ENCODE data around the gene U2AF1L4. TPM values are rescaled to one million over a fixed set of nuclear protein-coding genes. Genes with fewer than 3 reads are reported as not detected.
A peak's percentile ranks its signal among the peaks of the same experiment; 100 is the strongest.

Gene U2AF1L4
- total RNA-seq, 1 donor from 2014 or later, result 19.4 TPM

DNA sequence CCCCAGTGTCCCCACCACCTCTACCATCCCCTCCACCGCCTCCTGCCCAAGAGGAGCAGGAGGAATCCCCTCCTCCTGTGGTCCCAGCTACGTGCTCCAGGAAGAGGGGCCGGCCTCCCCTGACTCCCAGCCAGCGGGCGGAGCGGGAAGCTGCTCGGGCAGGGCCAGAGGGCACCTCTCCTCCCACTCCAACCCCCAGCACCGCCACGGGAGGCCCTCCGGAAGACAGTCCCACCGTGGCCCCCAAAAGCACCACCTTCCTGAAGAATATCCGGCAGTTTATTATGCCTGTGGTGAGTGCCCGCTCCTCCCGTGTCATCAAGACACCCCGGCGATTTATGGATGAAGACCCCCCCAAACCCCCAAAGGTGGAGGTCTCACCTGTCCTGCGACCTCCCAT is 24.6 kb downstream of the U2AF1L4 start:
- H3K36me3 Mint-ChIP-seq (ENCODE audit: low read depth), result peaks cover 2% of the 10 kb centered on the region
- H3K4me3 Mint-ChIP-seq, result no peak overlapping the region
- no peak overlapping the region for H3K27ac Mint-ChIP-seq (ENCODE audit: unreplicated experiment)
- H3K9me3 Mint-ChIP-seq, result no peaks in the 10 kb centered on the region
- no peak for DNase-seq (ENCODE audit: low read depth, low spot score)
- H3K4me1 Mint-ChIP-seq, result peaks cover 27% of the 10 kb centered on the region
- TF ChIP-seq, protein P1, sequence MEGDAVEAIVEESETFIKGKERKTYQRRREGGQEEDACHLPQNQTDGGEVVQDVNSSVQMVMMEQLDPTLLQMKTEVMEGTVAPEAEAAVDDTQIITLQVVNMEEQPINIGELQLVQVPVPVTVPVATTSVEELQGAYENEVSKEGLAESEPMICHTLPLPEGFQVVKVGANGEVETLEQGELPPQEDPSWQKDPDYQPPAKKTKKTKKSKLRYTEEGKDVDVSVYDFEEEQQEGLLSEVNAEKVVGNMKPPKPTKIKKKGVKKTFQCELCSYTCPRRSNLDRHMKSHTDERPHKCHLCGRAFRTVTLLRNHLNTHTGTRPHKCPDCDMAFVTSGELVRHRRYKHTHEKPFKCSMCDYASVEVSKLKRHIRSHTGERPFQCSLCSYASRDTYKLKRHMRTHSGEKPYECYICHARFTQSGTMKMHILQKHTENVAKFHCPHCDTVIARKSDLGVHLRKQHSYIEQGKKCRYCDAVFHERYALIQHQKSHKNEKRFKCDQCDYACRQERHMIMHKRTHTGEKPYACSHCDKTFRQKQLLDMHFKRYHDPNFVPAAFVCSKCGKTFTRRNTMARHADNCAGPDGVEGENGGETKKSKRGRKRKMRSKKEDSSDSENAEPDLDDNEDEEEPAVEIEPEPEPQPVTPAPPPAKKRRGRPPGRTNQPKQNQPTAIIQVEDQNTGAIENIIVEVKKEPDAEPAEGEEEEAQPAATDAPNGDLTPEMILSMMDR (conservative IDR thresholded peaks at IDR 0.05), result no peak
- H3K27me3 Mint-ChIP-seq (ENCODE audit: low read depth), result no peaks in the 10 kb centered on the region

DNA sequence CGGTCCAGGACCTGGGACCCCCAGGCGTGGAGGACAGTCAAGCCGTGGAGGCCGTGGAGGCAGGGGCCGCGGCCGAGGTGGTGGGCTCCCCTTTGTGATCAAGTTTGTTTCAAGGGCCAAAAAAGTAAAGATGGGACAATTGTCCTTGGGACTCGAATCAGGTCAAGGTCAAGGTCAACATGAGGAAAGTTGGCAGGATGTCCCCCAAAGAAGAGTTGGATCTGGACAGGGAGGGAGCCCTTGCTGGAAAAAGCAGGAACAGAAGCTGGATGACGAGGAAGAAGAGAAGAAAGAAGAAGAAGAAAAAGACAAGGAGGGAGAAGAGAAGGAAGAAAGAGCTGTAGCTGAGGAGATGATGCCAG is 25.1 kb downstream of the U2AF1L4 start:
- DNase-seq (ENCODE audit: low read depth, low spot score), result no peak
- H3K36me3 Mint-ChIP-seq (ENCODE audit: low read depth), result peaks cover 2% of the 10 kb centered on the region
- peak overlapping the region; percentile 79 for H3K4me3 Mint-ChIP-seq
- H3K27ac Mint-ChIP-seq (ENCODE audit: unreplicated experiment), result no peak overlapping the region
- TF ChIP-seq, protein P1 (conservative IDR thresholded peaks at IDR 0.05), result no peak
- H3K9me3 Mint-ChIP-seq, result no peaks in the 10 kb centered on the region
- no peaks in the 10 kb centered on the region for H3K27me3 Mint-ChIP-seq (ENCODE audit: low read depth)
- H3K4me1 Mint-ChIP-seq, result peaks cover 27% of the 10 kb centered on the region

DNA sequence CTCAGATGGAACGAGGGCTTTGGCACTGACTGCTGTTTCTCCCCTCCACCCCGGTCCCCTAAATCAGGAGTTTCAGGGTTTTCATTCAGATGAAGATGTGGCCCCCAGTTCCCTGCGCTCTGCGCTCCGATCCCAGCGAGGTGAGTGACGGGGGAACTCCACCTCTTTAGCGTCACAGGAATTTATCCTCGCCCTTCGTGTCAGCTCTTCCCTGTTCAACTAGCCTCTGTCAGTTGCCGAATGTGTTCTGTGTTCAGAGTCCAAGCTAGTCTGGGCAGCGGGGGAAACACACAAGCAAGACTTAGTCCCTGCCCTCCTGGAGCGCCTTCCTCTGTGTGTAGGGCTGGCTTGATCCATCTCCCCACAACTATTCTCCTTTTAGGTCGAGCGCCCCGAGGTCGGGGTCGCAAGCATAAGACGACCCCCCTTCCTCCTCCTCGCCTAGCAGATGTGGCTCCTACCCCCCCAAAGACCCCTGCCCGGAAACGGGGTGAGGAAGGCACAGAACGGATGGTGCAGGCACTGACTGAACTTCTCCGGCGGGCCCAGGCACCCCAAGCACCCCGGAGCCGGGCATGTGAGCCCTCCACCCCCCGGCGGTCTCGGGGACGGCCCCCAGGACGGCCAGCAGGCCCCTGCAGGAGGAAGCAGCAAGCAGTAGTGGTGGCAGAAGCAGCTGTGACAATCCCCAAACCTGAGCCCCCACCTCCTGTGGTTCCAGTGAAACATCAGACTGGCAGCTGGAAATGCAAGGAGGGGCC is 25.6 kb downstream of the U2AF1L4 start:
- Mint-ChIP-seq H3K4me3 (peak overlapping the region; percentile 95), H3K36me3 (ENCODE audit: low read depth) (peaks cover 2% of the 10 kb centered on the region), H3K27me3 (ENCODE audit: low read depth) (no peaks in the 10 kb centered on the region), H3K27ac (ENCODE audit: unreplicated experiment) (peak overlapping the region; percentile 67), H3K9me3 (no peaks in the 10 kb centered on the region), H3K4me1 (peaks cover 32% of the 10 kb centered on the region)
- TF ChIP-seq, protein P1 (conservative IDR thresholded peaks at IDR 0.05), result no peak
- DNase-seq (ENCODE audit: low read depth, low spot score), result no peak

DNA sequence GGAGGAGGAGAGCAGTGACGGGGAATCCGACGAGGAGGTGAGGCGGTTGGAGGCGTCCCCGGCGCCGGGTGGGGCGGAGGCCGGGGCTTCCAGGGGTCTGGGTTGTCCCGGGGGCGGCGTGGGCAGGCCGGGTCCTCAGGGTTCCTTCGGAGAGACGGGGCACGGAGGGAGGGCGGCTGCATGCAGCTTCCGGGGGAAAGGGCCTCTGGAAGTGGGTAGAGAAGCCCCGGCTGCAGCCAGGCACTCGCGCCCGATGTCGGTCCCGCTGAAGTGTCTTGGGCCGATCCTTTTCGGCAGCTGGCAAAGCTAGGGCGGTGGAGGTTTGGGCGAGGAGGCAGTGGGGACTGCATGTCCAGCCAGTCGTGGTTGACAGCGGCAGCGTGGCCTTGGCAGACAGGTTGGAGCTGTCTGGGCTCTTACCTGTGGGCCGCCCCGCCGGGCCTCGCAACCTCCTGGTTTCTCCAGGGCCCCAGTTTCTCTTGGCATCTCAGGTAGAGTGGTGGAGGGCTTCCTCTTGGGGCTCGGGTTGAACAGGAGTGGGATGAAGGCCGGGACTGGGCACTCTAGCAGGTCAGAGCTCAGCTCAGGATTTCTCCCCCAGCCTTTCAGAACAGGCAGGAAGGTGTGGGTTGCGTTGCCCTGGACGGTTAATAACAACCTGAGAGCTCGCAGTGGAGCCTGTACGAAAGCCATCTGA is 26.7 kb downstream of the U2AF1L4 start:
- Mint-ChIP-seq H3K4me1 (peaks cover 34% of the 10 kb centered on the region), H3K27ac (ENCODE audit: unreplicated experiment) (peak overlapping the region; percentile 71), H3K27me3 (ENCODE audit: low read depth) (no peaks in the 10 kb centered on the region), H3K9me3 (no peaks in the 10 kb centered on the region), H3K36me3 (ENCODE audit: low read depth) (peaks cover 2% of the 10 kb centered on the region), H3K4me3 (peak overlapping the region; percentile 95)
- TF ChIP-seq, protein P1 (conservative IDR thresholded peaks at IDR 0.05), result no peak
- peak; percentile 29 for DNase-seq (ENCODE audit: low read depth, low spot score)

DNA sequence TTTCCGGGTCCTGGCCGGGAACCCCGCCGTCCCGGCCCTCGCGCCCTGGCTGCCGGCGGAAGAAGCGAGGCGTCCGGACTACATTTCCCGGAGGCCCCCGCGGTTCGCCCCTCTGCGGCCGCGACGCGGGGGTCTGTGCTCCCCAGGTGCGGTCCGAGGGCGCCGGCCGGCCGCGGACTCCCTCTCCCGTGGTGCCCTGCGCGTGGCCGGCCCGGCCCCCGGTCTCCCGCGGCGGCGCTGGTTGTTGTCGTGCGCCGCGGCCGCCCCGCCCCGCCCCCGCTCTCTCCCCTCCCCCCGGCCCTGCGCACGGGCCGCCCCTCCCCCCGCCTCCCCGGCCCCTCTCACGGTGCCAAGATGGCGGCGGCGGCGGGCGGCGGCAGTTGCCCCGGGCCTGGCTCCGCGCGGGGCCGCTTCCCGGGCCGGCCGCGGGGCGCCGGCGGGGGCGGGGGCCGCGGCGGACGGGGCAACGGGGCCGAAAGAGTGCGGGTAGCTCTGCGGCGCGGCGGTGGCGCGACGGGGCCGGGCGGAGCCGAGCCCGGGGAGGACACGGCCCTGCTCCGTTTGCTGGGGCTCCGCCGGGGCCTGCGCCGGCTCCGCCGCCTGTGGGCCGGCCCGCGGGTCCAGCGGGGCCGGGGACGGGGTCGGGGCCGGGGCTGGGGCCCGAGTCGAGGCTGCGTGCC is 27.4 kb downstream of the U2AF1L4 start, which contains the start of gene KMT2B:
Gene KMT2B, plus strand, starts transcription at position 339 of the 680 bp plus-strand sequence. Its CDS starts 16 bp downstream, at position 355.
- Mint-ChIP-seq H3K4me3 (peak within 1 kb of the TSS; percentile 95), H3K4me1 (peaks cover 34% of the 10 kb centered on the region), H3K27ac (ENCODE audit: unreplicated experiment) (peak within 1 kb of the TSS; percentile 97), H3K9me3 (no peaks in the 10 kb centered on the region), H3K36me3 (ENCODE audit: low read depth) (peaks cover 2% of the 10 kb centered on the region), H3K27me3 (ENCODE audit: low read depth) (no peaks in the 10 kb centered on the region)
- TF ChIP-seq, protein P1 (conservative IDR thresholded peaks at IDR 0.05), result no peak
- peak; percentile 87 for DNase-seq (ENCODE audit: low read depth, low spot score)

Measured in neural crest cell (in vitro differentiated cells).